ENCODE results near the gene DCLK1.

Gene DCLK1

DNA sequence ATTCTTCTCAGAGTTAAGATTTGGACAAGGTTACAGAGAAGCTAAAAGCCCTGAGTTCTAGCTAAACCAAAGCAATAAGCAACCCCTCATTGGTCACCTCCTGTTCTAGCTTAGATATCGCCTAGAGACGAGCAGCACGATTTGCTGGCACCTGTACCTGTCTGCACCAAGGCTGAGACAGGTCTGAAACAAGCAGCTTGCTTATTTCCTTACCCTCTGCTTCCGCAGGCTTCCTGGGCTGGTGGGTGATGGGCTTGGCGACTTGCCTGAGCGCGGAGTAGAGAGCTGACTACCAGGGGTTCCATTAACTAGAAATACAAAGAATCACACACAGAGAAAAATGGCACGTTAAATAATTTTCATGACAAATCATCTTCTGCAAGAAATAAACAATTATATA, 276.9 kb downstream of the DCLK1 start:
- DNase-seq: no peak

- no peak for DNase-seq
Observed at GRCh38 chr13:35851881-35852280, 279.3 kb downstream of the DCLK1 start.

DNA sequence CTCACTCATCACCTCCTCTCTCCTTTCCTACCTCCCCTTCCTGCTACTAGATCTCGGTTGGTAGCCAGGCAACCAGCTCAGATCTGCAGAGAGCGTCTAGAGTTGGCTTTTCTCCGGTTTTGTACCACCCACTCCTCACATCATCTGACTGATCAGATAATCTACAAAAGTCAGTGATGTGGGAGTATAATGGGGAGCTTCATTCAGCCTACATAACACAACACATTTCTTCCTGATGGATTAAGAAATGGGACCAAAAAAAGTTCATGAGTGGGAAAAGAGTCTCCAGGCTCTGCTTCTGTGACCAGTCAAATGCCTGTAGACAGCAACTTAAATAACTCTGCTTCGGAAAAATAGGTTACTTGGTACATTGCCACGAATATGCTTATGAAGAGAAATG, 279.8 kb downstream of the DCLK1 start:
- no peak for DNase-seq

DNA sequence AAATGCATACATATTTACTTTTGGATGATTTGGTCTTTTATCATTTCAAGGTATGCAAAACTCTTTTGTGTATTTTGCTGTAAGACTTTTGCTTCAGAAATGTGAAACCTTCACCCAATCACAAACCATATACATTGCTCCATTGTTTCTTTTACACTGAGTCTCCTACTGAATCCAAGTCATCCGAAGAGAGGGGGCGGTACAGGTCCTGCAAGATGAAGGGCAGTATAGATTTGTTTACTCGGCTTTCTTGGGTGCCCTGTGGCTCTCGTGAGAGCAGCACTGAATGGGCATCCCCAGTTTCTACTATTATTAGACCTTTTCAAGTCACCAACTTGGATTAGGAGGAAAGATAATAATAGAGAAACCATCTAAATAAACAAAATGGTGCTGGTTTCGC, 280.6 kb downstream of the DCLK1 start:
- no peak for DNase-seq

GRCh38 chr13:35849256-35849644, 281.9 kb downstream of the DCLK1 start:
- DNase-seq: no peak

GRCh38 chr13:35848336-35849255, 282.6 kb downstream of the DCLK1 start:
- no peak for DNase-seq

GRCh38 chr13:35843272-35843671, 287.9 kb downstream of the DCLK1 start:
- no peak for DNase-seq

DNA sequence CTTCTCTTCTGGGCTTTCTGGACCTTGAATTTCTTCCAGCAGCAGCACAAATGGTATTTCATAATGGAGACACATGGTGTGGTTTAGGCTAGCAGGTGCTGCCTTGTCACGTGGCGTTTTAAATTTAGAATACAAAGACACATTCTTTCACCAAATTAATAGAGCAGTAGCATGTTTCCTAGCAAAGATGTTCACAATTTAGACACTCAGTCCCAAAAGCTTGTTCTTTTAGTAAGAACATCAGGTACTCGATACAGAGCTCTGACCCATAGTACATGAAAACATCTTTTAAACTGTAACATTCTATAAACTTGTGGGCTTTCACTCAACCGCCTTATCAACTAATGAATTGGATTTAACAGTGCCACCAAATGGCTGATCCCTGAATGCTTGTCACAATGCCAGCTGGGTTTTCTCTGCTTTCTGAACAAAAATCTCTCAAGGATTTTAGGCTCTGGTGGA, 290.1 kb downstream of the DCLK1 start:
- DNase-seq: no peak

DNA sequence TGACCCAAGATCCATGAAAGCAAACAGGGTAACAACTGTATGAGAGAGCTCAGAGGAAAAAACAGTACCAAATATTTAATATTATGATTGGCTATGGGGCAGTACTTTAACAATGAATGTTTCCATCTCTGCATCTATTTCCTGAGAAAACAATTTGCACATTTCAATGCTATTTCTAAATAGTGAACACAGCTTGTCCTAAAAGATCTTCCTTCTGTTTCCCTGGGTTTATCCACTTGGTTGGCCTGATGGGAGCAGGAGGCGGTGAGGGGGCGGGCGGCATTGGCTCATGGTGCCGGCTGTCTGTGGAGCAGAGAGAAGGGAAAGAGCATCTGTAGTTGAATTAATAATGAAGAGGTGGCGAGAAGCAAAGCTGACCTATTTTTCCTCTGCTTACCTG, 291.4 kb downstream of the DCLK1 start:
- DNase-seq: no peak

- DNase-seq: no peak
Observed at GRCh38 chr13:35838356-35838755, 292.8 kb downstream of the DCLK1 start.

- DNase-seq: no peak
Observed at GRCh38 chr13:35836446-35836845, 294.7 kb downstream of the DCLK1 start.

GRCh38 chr13:35835989-35836388, 295.2 kb downstream of the DCLK1 start:
- no peak for DNase-seq

DNA sequence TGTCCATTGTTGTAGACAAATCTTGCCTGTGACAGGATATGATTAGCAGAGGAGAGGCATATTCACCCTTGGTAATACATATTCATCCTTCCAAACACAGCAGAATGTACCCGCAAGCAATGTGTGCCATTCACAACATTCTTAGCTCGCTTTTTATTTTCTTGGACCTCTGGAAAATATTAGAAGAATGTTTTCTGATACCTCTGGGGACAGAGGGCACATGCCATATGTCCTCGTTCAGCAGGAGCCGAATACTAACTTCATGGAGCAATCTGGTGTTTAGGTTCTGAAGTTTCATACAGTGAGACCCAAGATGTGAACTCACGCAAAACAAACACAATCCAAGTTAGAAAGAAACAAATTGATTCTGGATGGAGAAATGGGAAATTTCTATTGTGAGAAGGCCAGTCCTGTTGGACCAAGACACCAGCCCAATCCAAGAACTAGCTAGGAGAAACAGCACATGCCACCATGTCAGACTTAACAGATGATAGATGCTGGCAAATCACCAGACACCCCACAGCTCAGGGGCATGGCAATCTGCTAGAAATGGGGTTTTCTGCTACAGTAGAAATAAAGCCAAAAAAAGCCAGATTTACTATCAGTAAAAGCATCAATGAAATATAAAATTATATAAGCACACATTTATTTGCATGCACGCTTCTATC, 297.4 kb downstream of the DCLK1 start:
- no peak for DNase-seq

DNA sequence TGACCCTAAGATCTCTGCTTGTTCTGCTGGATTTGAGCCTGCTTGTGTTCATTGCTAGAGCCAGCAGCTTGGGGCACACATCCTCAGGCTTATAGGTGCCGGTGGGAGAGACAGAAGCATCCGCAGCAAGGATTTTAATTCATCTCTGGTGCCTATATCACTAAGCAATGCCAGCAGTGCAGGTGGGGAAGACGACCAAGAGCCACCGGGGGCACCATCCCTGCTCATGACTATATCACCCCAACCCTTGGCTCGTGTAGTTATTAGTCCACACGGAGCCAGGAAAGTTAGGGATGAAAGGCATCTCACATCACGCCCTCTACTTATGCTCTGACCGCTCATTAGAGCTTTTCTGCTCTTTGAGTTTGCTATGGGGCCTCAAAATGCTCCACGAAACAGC, 298.2 kb downstream of the DCLK1 start:
- no peak for DNase-seq

DNA sequence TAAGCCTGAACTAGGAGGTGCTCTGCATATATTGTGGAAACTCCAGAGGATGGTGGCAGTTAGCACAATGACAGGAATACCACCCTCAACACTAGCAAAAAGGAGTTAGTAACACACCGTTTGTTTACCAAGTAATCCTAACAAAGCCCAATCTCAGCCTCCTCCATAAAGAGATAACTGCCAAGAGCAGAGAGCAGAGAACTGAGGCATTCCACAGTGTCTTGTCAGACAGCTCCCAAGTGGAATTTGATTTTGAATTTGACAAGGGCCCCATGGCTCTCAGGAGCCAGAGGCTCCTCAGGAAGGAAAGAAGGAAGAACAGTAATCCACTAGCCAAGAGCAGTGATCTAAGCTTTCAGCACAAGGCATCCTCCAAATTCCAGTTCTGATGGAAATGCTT, 298.6 kb downstream of the DCLK1 start:
- no peak for DNase-seq

DNA sequence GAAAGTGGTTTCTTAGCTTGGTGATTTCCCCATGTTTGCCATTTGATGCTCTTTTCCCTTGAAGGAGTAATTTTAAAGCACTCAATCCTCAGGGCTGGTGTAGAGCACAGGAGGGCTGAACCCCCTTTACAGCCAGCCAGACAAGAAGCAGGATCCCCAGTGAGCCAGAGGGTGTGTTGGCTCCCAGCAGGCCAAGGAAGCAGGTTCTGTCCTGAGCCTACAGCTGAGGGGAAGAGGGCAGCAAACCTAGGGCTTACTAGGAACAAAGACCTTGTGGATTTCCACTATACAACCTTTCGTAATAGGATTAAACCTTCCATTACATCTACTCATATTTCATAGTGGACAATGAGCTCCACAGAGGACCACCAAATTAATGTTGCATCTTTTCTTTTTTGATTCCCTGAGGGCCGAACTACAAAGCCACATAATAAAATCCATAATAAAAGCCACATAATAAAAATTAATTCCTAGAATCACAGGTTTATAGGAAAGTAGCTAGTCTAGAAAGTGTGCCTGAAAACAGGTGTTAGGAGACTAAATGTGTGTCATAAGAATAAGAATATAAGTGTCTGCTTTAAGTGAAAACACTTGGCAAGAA, 300.2 kb downstream of the DCLK1 start:
- DNase-seq: no peak

- no peak for DNase-seq
Observed at GRCh38 chr13:35826626-35827254, 304.4 kb downstream of the DCLK1 start.

GRCh38 chr13:35824825-35825224, 306.4 kb downstream of the DCLK1 start:
- DNase-seq: no peak

- DNase-seq: no peak
Observed at GRCh38 chr13:35824395-35824794, 306.8 kb downstream of the DCLK1 start.

DNA sequence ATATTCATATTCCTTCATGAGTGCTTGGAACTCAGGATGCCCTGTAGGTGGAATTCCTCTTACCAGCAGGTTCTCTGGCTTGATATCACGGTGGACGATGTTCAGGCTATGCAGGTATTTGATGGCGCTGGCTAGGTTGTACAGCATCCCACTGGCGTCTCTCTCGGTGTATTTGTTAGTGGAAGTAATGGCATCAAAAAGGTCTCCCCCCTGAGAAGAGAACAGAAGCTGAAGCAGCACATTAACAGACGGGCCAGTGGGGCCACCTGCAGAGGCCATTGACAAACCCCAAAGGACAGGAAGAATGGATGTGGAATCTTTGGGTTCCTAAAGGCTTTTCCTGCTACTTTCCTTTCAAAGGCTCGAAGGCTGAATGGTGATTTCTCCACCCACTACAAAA, 308.5 kb downstream of the DCLK1 start:
- no peak for DNase-seq

- DNase-seq: no peak
Observed at GRCh38 chr13:35818633-35819067, 312.5 kb downstream of the DCLK1 start.

GRCh38 chr13:35817642-35818607, 313.3 kb downstream of the DCLK1 start:
- no peak for DNase-seq

All from activated CD8-positive, alpha-beta memory T cell treated with anti-CD3 and anti-CD28 coated beads, Interleukin-2, amount 50 U/mL, for 48 hours (primary cell).